ENCODE data around the gene GLP2R.

The GLP2R gene

GRCh38 chr17:9801505-9801904 is 24.2 kb upstream of the GLP2R start:
- TF ChIP-seq EZH2 (optimal IDR thresholded peaks at IDR 0.05; ENCODE audit: low read depth, low read length) (no peak), EZH2phosphoT487 (IDR thresholded peaks at IDR 0.05; ENCODE audit: low read length) (no peak)
- TF ChIP-seq, protein P1, sequence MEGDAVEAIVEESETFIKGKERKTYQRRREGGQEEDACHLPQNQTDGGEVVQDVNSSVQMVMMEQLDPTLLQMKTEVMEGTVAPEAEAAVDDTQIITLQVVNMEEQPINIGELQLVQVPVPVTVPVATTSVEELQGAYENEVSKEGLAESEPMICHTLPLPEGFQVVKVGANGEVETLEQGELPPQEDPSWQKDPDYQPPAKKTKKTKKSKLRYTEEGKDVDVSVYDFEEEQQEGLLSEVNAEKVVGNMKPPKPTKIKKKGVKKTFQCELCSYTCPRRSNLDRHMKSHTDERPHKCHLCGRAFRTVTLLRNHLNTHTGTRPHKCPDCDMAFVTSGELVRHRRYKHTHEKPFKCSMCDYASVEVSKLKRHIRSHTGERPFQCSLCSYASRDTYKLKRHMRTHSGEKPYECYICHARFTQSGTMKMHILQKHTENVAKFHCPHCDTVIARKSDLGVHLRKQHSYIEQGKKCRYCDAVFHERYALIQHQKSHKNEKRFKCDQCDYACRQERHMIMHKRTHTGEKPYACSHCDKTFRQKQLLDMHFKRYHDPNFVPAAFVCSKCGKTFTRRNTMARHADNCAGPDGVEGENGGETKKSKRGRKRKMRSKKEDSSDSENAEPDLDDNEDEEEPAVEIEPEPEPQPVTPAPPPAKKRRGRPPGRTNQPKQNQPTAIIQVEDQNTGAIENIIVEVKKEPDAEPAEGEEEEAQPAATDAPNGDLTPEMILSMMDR (IDR thresholded peaks at IDR 0.05; ENCODE audit: low read length), result no peak
- Histone ChIP-seq H3K4me3 (ENCODE audit: low read length) (no peak overlapping the region), H2AFZ (ENCODE audit: low read length) (no peak overlapping the region), H3K4me2 (ENCODE audit: low read depth, low read length) (no peak overlapping the region), H3F3A (ENCODE audit: insufficient read depth, low read length) (no peaks in the 10 kb centered on the region), H3K9me3 (replicated peaks; ENCODE audit: insufficient read depth, low read length) (no peaks in the 10 kb centered on the region), H3K9me2 (replicated peaks; ENCODE audit: insufficient read depth, low read length) (no peaks in the 10 kb centered on the region), H3K36me3 (replicated peaks; ENCODE audit: insufficient read depth, low read length) (no peaks in the 10 kb centered on the region), H3K4me1 (ENCODE audit: low read length) (no peaks in the 10 kb centered on the region), H3K9ac (ENCODE audit: low read length) (no peak overlapping the region), H3K27ac (ENCODE audit: low read length) (no peak overlapping the region), H4K20me1 (ENCODE audit: insufficient read depth, low read length) (no peaks in the 10 kb centered on the region), H3K79me2 (ENCODE audit: low read length) (no peaks in the 10 kb centered on the region), H3K27me3 (replicated peaks; ENCODE audit: insufficient read depth, low read length) (no peaks in the 10 kb centered on the region)
- DNase-seq, result no peak

DNA sequence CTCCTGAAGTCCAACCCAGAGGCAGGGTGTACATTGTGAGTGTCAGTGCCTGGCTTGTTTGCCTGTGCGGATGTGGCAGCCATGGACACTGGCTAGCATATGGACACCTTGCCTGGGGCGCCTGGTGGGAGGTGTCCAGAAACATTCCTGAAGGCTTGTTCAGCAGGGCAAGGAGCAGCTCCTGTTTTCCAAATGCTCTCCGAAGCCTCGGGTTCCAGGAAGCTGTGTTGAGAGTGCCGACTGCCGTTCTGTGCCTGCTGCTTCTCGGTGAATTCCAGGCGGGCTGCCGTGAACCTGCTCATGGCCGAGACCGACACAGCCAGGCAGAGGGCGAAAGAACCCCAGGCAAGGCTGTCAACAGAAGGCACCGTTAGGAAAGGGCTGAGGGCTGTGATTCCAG is 23.4 kb upstream of the GLP2R start:
- H3K4me2 ChIP-seq (ENCODE audit: low read depth, low read length), result no peak overlapping the region
- no peaks in the 10 kb centered on the region for H3K4me1 ChIP-seq (ENCODE audit: low read length)
- H3K79me2 ChIP-seq (ENCODE audit: low read length), result no peaks in the 10 kb centered on the region
- no peak overlapping the region for H2AFZ ChIP-seq (ENCODE audit: low read length)
- DNase-seq, result no peak
- no peaks in the 10 kb centered on the region for H3K36me3 ChIP-seq (replicated peaks; ENCODE audit: insufficient read depth, low read length)
- no peaks in the 10 kb centered on the region for H3K9me3 ChIP-seq (replicated peaks; ENCODE audit: insufficient read depth, low read length)
- no peaks in the 10 kb centered on the region for H4K20me1 ChIP-seq (ENCODE audit: insufficient read depth, low read length)
- H3K9ac ChIP-seq (ENCODE audit: low read length), result no peak overlapping the region
- H3F3A ChIP-seq (ENCODE audit: insufficient read depth, low read length), result no peaks in the 10 kb centered on the region
- no peaks in the 10 kb centered on the region for H3K9me2 ChIP-seq (replicated peaks; ENCODE audit: insufficient read depth, low read length)
- no peak overlapping the region for H3K4me3 ChIP-seq (ENCODE audit: low read length)
- no peak overlapping the region for H3K27ac ChIP-seq (ENCODE audit: low read length)
- TF ChIP-seq EZH2 (optimal IDR thresholded peaks at IDR 0.05; ENCODE audit: low read depth, low read length) (no peak), EZH2phosphoT487 (IDR thresholded peaks at IDR 0.05; ENCODE audit: low read length) (no peak)
- TF ChIP-seq, protein P1 (IDR thresholded peaks at IDR 0.05; ENCODE audit: low read length), result no peak
- no peaks in the 10 kb centered on the region for H3K27me3 ChIP-seq (replicated peaks; ENCODE audit: insufficient read depth, low read length)

DNA sequence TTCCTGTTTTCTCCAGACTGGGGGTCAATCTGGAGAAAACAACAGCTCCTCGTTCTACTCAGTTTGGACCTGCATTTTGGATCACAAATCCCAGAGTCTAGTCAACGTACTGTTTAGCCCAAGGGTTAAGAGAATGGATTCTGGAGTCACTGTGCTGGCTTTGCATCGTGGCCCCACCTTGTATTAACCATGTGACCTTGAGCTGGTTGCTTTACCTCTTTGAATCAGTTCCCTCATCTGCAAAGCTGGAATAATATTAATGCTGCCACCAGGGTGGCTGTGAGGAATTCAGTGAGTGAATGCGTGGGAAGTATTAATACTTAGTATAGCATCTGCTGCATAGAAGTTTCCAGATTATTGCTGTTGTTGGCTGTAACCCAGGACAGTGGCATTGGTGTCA is 23.0 kb upstream of the GLP2R start:
- Histone ChIP-seq H3K79me2 (ENCODE audit: low read length) (no peaks in the 10 kb centered on the region), H3K27ac (ENCODE audit: low read length) (no peak overlapping the region), H3K27me3 (replicated peaks; ENCODE audit: insufficient read depth, low read length) (no peaks in the 10 kb centered on the region), H3K9me2 (replicated peaks; ENCODE audit: insufficient read depth, low read length) (no peaks in the 10 kb centered on the region), H3K4me3 (ENCODE audit: low read length) (no peak overlapping the region), H2AFZ (ENCODE audit: low read length) (no peak overlapping the region), H3K9ac (ENCODE audit: low read length) (no peak overlapping the region), H3K4me1 (ENCODE audit: low read length) (no peaks in the 10 kb centered on the region), H3F3A (ENCODE audit: insufficient read depth, low read length) (no peaks in the 10 kb centered on the region), H3K9me3 (replicated peaks; ENCODE audit: insufficient read depth, low read length) (no peaks in the 10 kb centered on the region), H3K4me2 (ENCODE audit: low read depth, low read length) (no peak overlapping the region), H3K36me3 (replicated peaks; ENCODE audit: insufficient read depth, low read length) (no peaks in the 10 kb centered on the region), H4K20me1 (ENCODE audit: insufficient read depth, low read length) (no peaks in the 10 kb centered on the region)
- no peak for TF ChIP-seq EZH2phosphoT487 (IDR thresholded peaks at IDR 0.05; ENCODE audit: low read length)
- no peak for TF ChIP-seq EZH2 (optimal IDR thresholded peaks at IDR 0.05; ENCODE audit: low read depth, low read length)
- TF ChIP-seq, protein P1 (IDR thresholded peaks at IDR 0.05; ENCODE audit: low read length), result no peak
- DNase-seq, result no peak
